IPS-20b (cell line): ENCODE results near the gene EDRF1.
A peak's percentile ranks its signal among the peaks of the same experiment; 100 is the strongest.

Experiments used
- H3K27ac ChIP-seq: one replicate; pipeline ENCODE4 v1.5.1; 2013; ENCODE audit warnings: low read length
- H3K27me3 ChIP-seq: 2 replicates; pipeline ENCODE4 v1.6.1; 2013; ENCODE audit warnings: mild to moderate bottlenecking, low read length, inconsistent platforms; ENCODE audit not compliant: insufficient read depth
- H3K36me3 ChIP-seq: 2 replicates; pipeline ENCODE4 v1.6.1; 2013; ENCODE audit warnings: low read depth, mild to moderate bottlenecking, inconsistent platforms, low read length, moderate library complexity; ENCODE audit not compliant: insufficient read depth
- H3K4me1 ChIP-seq: 2 replicates; pipeline ENCODE4 v1.6.1; 2013; ENCODE audit warnings: mild to moderate bottlenecking, control low read depth, inconsistent platforms, low read length, moderate library complexity; ENCODE audit not compliant: insufficient read depth
- H3K4me3 ChIP-seq: 2 replicates; pipeline ENCODE4 v1.5.1; 2013; ENCODE audit warnings: mild to moderate bottlenecking, low read length, inconsistent platforms
- H3K9ac ChIP-seq: 2 replicates; pipeline ENCODE4 v1.6.1; 2013; ENCODE audit warnings: low read depth, mild to moderate bottlenecking, inconsistent platforms, low read length, moderate library complexity
- H3K9me3 ChIP-seq: 2 replicates; pipeline ENCODE4 v1.6.1; 2013; ENCODE audit warnings: mild to moderate bottlenecking, low read depth, low read length, inconsistent platforms; ENCODE audit not compliant: insufficient read depth

Gene EDRF1, protein sequence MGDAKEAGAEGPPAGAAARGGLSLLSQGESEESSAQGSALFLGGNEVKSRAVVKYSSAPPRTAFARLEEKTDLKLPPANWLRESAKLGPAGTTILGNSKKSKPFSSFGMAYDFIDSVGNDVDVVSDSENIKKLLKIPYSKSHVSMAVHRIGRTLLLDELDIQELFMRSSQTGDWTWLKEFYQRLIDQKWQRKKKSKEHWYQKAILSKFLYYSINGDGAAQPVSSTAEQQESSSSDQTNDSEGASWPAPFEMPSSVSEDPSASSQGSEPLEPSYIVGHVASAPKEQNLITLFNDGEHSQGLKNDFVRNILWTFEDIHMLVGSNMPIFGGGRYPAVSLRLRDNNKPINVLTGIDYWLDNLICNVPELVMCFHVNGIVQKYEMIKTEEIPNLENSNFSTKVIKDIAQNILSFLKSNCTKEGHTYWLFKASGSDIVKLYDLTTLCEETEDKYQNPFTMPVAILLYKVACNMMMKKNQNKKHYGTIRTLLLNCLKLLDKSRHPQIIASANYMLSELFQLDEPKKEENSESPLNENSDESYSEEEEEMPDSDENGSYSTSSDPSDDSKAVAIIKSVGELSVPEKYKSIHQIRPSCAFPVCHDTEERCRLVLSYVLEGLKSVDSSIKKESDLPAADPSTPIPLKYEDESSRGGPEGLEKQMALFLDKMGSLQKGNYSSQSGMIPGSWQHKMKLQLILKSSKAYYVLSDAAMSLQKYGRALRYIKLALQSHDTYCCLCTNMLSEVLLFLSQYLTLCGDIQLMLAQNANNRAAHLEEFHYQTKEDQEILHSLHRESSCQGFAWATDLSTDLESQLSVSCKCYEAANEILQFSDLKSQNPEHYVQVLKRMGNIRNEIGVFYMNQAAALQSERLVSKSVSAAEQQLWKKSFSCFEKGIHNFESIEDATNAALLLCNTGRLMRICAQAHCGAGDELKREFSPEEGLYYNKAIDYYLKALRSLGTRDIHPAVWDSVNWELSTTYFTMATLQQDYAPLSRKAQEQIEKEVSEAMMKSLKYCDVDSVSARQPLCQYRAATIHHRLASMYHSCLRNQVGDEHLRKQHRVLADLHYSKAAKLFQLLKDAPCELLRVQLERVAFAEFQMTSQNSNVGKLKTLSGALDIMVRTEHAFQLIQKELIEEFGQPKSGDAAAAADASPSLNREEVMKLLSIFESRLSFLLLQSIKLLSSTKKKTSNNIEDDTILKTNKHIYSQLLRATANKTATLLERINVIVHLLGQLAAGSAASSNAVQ

DNA sequence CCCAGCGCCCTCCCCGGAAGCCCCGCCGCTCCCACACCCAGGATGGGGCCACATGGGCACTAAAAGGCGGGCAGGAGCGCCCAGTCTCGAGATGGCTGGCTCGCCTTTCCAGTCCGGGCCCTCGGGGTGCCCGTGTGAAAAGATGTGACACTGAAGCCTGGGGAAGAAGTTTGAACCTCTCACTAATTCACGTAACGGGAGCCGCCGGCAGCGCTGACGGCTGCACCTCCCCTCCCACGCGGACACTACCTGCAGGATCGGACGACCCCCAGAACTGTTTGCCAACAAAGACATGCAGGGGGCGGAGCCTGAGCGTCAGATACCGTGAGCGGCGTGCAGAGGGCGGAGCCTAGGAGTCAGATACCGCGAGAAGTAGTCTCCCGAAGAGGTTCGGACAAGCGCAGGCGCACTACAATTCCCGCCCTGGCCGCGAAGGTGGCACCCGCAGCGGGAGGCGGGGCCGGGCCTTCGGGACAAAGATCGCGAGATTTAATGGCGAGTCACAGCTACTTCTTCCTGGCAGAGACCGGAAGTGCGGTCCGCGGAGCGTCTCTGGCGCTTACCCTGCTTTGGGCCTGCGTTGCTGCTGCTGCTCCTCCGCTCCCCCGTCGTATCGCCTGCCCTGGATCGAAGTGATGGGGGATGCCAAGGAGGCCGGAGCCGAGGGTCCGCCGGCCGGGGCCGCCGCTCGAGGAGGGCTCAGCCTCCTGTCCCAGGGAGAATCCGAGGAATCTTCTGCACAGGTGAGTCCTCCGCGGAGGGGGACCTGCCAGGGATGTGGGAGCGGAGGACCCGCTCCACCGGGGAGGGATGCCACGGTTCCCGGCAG, at the start of gene EDRF1:
TSS of gene EDRF1 (plus strand) at position 537 of the 829 bp plus-strand sequence. CDS start at position 636, 99 bp downstream.
- 0 out of 2 replicates have a peak, but pooled peaks cover 3% of the 10 kb centered on the region for H3K4me1 ChIP-seq
- H3K4me3 ChIP-seq = peak within 1 kb of the TSS; percentile 96
- H3K27me3 ChIP-seq = no peaks in the 10 kb centered on the region
- H3K27ac ChIP-seq = peak within 1 kb of the TSS; percentile 52
- peak within 1 kb of the TSS; percentile 96 for H3K9ac ChIP-seq
- H3K36me3 ChIP-seq = peaks cover 33% of the 10 kb centered on the region
- no peaks in the 10 kb centered on the region for H3K9me3 ChIP-seq

DNA sequence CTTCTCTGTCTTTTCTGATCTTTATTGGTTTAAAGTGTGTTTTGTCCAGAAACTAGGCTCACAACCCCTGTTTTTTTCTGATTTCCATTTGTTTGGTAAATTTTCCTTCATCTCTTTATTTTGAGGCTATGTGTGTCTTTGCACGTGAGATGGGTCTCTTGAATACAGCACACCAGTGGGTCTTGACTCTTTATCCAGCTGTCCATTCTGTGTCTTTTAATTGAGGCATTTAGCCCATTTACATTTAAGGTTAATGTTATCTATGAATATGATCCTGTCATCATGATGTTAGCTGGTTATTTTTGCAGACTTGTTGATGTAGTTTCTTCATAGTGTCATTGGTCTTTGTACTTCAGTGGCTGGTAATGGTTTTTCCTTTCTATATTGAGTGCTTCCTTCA, 46.6 kb upstream of the EDRF1 start:
- no peaks in the 10 kb centered on the region for H3K9me3 ChIP-seq
- no peak overlapping the region for H3K9ac ChIP-seq
- no peaks in the 10 kb centered on the region for H3K36me3 ChIP-seq
- H3K4me3 ChIP-seq = no peak overlapping the region
- no peaks in the 10 kb centered on the region for H3K4me1 ChIP-seq
- H3K27me3 ChIP-seq = no peaks in the 10 kb centered on the region
- H3K27ac ChIP-seq = no peak overlapping the region

DNA sequence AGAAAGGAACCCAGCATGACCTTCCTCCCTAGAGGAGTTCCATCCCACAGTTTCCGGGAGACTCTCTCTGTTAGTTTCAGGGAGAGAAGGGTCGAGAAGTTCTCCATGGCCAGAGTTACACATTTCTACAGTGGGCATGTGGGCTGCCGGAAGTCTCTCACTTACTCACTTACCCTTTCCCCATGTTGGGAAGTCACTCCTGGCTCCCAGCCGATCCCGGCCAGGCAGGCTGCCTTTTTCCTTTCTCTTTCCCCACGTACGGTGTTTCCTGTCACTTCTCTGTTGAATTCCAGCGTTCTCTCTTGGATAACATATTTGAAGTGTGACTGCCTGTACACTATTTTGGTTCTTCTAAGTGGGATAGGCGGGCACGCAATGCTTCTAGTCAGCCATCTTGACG, 40.1 kb upstream of the EDRF1 start:
- Histone ChIP-seq H3K9ac (no peak overlapping the region), H3K4me1 (no peaks in the 10 kb centered on the region)

DNA sequence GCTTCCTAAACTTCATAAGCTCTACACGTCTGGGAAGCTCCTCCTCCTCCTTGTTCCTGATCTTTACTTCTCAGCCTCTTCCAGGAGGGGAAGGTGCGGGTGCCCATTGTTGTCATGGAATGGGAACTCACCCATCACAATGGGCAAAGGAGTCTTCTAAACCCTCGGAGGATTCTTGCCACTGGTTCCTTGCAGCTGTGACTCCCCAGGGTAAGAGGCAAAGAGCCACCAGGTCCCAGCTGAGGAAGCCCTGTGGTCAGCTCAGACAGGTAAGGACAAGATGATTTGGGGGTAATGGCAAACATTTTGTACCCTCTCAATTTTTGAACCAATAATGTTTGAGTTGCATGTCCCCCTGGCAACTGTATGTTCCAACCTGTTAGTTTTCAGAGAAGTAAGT, 36.4 kb upstream of the EDRF1 start, which contains the start of gene TEX36:
TSS of gene TEX36 (minus strand) at position 101 of the 400 bp plus-strand sequence. CDS start 174 bp downstream, outside the sequence.
- Histone ChIP-seq H3K36me3 (no peaks in the 10 kb centered on the region), H3K27ac (no peak within 1 kb of the TSS), H3K4me3 (no peak within 1 kb of the TSS), H3K4me1 (no peaks in the 10 kb centered on the region), H3K27me3 (no peaks in the 10 kb centered on the region), H3K9me3 (no peaks in the 10 kb centered on the region), H3K9ac (no peak within 1 kb of the TSS)

More for the DNA sequence above, 40.1 kb upstream of the EDRF1 start:
- H3K27ac ChIP-seq = no peak overlapping the region
- no peaks in the 10 kb centered on the region for H3K36me3 ChIP-seq
- H3K9me3 ChIP-seq = no peaks in the 10 kb centered on the region
- no peak overlapping the region for H3K4me3 ChIP-seq
- H3K27me3 ChIP-seq = no peaks in the 10 kb centered on the region

DNA sequence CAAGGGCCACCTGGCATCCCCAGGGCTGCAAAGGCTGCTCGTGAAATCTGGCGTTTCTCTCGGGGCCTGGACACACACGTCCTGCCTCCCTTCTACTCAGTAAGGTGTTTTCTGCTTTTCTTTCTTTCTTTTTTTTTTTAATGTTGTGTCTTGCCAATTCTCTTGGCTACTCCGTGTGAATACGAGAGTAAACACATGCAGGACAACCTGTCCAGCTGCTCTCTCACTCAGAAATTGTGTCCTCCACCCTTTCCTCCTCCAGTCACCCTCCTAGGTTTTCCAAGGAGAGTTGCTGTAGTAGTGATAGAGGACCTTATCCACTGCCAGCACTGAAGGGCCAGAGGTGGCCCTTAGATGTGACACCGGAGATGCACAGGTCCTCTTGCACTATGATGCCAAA, 35.7 kb upstream of the EDRF1 start:
- H3K4me3 ChIP-seq = no peak overlapping the region
- no peaks in the 10 kb centered on the region for H3K27me3 ChIP-seq
- no peaks in the 10 kb centered on the region for H3K36me3 ChIP-seq
- no peak overlapping the region for H3K27ac ChIP-seq
- no peaks in the 10 kb centered on the region for H3K4me1 ChIP-seq
- no peaks in the 10 kb centered on the region for H3K9me3 ChIP-seq
- H3K9ac ChIP-seq = no peak overlapping the region

DNA sequence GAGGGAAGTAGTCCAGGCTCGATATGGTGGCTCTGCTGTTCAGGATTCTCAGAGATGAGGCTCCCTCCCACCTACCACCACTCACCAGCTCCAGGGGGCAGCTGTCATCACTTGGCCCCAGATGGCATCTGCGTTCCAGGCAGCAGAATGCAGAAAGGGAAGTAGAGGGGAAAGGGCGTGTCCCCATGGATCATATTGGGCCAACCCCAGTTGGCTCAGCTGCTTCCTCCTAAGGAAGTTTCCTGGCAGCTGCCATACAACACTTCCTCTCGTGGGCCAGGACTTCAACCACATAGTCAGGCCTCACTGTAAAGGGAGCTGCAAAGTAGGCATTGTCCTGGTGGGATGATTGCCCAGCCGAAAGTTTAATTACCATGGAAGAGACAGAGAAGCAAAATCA, 34.9 kb upstream of the EDRF1 start:
- no peaks in the 10 kb centered on the region for H3K4me1 ChIP-seq
- no peak overlapping the region for H3K4me3 ChIP-seq
- no peaks in the 10 kb centered on the region for H3K9me3 ChIP-seq
- H3K36me3 ChIP-seq = no peaks in the 10 kb centered on the region
- no peaks in the 10 kb centered on the region for H3K27me3 ChIP-seq
- no peak overlapping the region for H3K27ac ChIP-seq
- H3K9ac ChIP-seq = no peak overlapping the region

DNA sequence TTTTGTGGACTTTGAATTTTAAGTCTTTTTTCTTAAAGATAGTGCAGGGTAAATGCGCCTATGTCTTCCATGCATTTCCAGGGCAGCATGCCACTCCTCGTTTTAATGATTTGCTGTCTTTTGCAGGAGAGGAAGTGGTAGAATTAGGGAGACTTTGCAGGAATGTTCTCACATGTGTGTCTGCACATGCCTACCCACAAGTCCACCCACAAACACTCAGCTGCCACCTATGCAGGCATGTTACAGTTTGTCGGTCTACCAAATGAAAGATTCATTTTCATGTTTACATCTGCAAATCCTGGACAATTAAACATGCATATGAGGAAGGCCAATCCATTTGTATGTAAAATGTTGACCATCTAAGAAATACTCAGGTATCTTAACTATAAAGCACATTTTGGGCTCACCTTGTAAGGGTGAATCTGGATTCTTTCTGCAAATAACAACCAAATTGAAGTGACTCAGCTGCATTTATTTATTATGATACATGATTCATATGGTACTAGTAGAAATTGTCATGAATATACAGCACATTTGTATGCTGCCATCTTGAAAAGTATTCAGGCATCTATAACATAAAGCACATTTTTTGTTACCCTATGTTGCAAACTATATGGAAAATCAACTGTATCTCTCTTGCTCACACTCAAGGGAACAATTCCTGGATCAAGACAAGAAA, 31.9 kb upstream of the EDRF1 start:
- Histone ChIP-seq H3K9ac (no peak overlapping the region), H3K27me3 (no peaks in the 10 kb centered on the region), H3K36me3 (no peaks in the 10 kb centered on the region), H3K9me3 (no peaks in the 10 kb centered on the region), H3K4me1 (no peaks in the 10 kb centered on the region), H3K4me3 (no peak overlapping the region), H3K27ac (no peak overlapping the region)

DNA sequence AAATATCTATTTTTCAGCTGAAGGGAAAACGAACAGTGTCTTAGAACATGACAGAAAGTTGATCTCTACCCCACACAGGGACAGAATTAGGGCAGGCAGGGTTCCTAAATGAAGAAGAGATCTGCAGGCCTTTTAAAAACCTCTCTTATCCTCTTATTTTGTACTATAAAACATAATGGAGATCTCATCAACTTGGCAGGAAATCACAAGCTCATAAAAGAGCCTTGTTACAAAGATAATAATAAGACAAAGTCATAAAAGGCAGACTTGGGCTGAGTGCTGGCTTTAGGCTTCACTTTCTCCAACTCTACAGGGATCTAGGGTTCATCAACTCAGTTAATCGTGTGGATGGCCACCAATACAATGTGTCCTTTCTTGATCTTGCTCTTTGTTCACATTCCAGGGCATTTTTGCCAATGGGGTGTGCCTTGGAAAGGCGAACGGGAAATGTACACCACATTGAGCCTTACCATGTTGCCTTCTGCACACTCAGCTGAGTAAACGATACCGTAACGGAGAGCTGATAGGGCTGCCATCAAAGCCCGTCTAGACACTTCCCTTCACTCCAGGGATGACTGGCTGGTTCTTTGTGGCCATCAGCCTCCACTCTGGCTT, 29.4 kb upstream of the EDRF1 start:
- no peak overlapping the region for H3K4me3 ChIP-seq
- H3K9me3 ChIP-seq = no peaks in the 10 kb centered on the region
- no peaks in the 10 kb centered on the region for H3K27me3 ChIP-seq
- H3K36me3 ChIP-seq = no peaks in the 10 kb centered on the region
- H3K9ac ChIP-seq = no peak overlapping the region
- no peak overlapping the region for H3K27ac ChIP-seq
- H3K4me1 ChIP-seq = no peaks in the 10 kb centered on the region

DNA sequence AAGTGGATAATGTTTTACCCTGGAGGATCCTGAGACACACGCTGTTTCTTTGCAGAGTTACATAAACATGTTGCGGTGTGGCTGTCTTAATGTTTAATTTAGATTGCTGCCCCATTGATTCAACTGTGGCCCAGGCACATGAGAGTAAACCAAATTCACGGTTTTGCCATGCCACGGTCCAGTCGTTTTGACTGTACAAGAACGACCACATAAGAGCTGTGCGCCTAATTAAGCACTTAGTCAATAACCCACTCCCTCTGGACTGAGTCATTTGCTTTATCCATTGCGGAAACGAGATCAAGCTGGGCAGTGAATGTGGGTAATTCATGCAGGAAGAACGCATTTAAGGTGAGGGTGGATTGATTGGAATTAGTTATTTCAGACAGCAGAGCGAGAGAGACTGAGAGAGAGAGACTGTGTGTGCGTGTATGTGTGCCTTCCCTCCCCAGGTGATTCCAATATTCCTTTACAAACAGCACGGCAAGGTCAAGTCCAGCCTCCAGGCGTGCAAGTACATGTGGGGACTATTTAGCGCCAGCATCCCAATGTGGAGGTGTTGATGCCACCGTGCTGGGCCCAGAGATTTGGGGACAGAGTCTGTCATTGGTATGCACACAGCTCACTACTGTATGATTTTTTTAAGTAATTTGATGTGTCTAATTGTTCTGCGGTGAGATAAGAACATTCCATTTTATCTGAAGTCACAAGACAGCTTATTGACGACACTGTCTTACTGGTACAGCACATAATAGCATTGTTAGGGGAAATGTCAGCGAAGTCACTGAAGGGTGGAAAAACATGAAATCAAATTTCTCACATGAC, 28.1 kb upstream of the EDRF1 start:
- Histone ChIP-seq H3K27ac (no peak overlapping the region), H3K27me3 (no peaks in the 10 kb centered on the region), H3K9ac (no peak overlapping the region), H3K9me3 (no peaks in the 10 kb centered on the region), H3K4me3 (no peak overlapping the region), H3K4me1 (no peaks in the 10 kb centered on the region), H3K36me3 (no peaks in the 10 kb centered on the region)
